Loucy (cell line): Measurements from ENCODE around the gene CUL5.

Experiments
- CTCF ChIP-seq: fragments of 200-600 bp; sonication (generic); conservative IDR thresholded peaks from 2 replicates; pipeline ENCODE4 v1.5.1; 2014; ENCODE audit warnings: mild to moderate bottlenecking, antibody characterized with exemption, low read length
- EZH2phosphoT487 ChIP-seq: fragments of 200-600 bp; IDR thresholded peaks from 2 replicates; pipeline ENCODE4 v1.6.1; 2018; ENCODE audit warnings: antibody characterized with exemption, mild to moderate bottlenecking, moderate library complexity, borderline replicate concordance

GRCh38 chr11:108032800-108033199 lies 24.1 kb downstream of the CUL5 start:
- TF ChIP-seq CTCF (no peak), EZH2phosphoT487 (no peak)
